C4-2B (cell line): ENCODE results near the gene CNTFR.
"Not testable (repeated sequence)": the region's sequence is repeated elsewhere in the genome, so short reads cannot be mapped to it uniquely, and the experiment has no call there.

Experiments used
- H3K27ac ChIP-seq: fragments of 450-650 bp; 2 replicates; pipeline ENCODE4 v1.5.1; 2017
- ZFX ChIP-seq: fragments of 450-650 bp; IDR thresholded peaks from 2 replicates; pipeline ENCODE4 v1.6.1; 2017
- TF ChIP-seq, protein P1 (sequence below): fragments of 450-650 bp; conservative IDR thresholded peaks from 2 replicates; pipeline ENCODE4 v1.5.1; 2017; ENCODE audit warnings: mild to moderate bottlenecking

CNTFR gene

DNA sequence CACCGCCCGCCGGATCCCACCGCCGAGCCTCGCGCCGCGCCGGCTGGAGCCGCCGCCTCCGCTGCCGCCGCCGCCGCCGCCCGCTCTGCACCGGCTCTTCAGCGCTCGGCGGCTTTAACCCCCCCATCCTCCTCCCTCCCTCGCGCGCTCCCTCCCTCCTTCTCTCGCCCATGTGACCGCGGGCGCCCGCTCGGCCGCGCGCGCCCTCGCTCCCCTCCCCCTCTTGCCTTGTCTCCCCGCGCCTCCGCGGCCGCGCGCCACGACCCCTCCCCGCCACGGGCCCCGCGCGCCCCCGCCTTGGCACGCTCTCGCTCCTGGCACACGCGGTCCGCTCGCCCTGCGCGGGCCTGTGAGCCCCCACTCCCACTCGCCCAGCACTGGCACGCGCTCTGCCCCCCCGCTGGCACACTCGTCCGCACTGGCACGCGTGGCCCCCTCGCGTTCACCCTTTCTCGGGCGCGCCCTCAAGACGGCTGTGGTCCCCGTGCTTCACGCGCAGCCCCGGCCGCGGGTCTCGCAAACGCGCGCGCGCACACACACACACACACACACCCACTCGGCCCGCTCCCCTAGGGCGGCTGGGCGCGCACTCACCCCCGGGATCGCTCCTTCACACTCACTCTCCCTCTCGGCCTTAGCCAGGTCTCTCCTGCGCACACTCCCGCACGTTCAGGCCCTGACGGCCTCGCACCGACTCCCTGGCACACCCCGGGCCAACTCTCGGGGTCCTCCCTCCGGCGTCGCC lies at the start of gene CNTFR:
CNTFR (minus strand) TSS at position 89 of the 745 bp plus-strand sequence. CDS start 20,743 bp downstream, outside the sequence.
- no peak within 1 kb of the TSS for H3K27ac ChIP-seq
- no peak for TF ChIP-seq ZFX
- TF ChIP-seq, protein P1, sequence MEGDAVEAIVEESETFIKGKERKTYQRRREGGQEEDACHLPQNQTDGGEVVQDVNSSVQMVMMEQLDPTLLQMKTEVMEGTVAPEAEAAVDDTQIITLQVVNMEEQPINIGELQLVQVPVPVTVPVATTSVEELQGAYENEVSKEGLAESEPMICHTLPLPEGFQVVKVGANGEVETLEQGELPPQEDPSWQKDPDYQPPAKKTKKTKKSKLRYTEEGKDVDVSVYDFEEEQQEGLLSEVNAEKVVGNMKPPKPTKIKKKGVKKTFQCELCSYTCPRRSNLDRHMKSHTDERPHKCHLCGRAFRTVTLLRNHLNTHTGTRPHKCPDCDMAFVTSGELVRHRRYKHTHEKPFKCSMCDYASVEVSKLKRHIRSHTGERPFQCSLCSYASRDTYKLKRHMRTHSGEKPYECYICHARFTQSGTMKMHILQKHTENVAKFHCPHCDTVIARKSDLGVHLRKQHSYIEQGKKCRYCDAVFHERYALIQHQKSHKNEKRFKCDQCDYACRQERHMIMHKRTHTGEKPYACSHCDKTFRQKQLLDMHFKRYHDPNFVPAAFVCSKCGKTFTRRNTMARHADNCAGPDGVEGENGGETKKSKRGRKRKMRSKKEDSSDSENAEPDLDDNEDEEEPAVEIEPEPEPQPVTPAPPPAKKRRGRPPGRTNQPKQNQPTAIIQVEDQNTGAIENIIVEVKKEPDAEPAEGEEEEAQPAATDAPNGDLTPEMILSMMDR, result no peak

DNA sequence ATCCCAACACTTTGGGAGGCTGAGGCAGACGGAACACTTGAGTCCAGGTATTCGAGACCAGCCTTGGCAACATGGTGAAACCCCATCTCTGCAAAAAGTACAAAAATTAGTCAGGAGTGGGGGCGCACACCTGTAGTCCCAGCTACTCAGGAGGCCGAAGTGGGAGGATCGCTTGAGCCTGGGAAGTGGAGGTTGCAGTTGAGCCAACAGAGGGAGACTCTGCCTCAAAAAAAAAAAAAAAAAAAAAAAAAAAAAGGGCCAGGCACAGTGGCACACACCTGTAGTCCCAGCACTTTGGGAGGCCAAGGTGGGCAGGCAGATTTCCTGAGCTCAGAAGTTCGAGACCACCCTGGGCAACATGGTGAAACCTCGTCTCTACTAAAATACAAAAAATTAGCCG lies 49.8 kb upstream of the CNTFR start:
- not testable (repeated sequence) for H3K27ac ChIP-seq

GRCh38 chr9:34638138-34638445 lies 48.6 kb upstream of the CNTFR start:
- peak overlapping the region; percentile 95 for H3K27ac ChIP-seq

GRCh38 chr9:34637356-34638137 lies 48.0 kb upstream of the CNTFR start, which contains the start of gene SIGMAR1:
TSS of gene SIGMAR1 (minus strand) at chr9:34637787. CDS start at chr9:34637697, 90 bp downstream.
- peak; percentile 94 for TF ChIP-seq ZFX
- TF ChIP-seq, protein P1, result no peak; the same call in 1 of the 2 replicates
- H3K27ac ChIP-seq, result peak within 1 kb of the TSS; percentile 95

More at GRCh38 chr9:34638138-34638445, 48.6 kb upstream of the CNTFR start:
- TF ChIP-seq, protein P1, result no peak
- TF ChIP-seq ZFX, result no peak

GRCh38 chr9:34636791-34637355 lies 47.3 kb upstream of the CNTFR start:
- TF ChIP-seq ZFX, result no peak
- TF ChIP-seq, protein P1, result no peak
- H3K27ac ChIP-seq, result peak overlapping the region; percentile 95

GRCh38 chr9:34635556-34635955 lies 46.0 kb upstream of the CNTFR start:
- no peak overlapping the region for H3K27ac ChIP-seq
- no peak for TF ChIP-seq ZFX
- TF ChIP-seq, protein P1, result no peak

DNA sequence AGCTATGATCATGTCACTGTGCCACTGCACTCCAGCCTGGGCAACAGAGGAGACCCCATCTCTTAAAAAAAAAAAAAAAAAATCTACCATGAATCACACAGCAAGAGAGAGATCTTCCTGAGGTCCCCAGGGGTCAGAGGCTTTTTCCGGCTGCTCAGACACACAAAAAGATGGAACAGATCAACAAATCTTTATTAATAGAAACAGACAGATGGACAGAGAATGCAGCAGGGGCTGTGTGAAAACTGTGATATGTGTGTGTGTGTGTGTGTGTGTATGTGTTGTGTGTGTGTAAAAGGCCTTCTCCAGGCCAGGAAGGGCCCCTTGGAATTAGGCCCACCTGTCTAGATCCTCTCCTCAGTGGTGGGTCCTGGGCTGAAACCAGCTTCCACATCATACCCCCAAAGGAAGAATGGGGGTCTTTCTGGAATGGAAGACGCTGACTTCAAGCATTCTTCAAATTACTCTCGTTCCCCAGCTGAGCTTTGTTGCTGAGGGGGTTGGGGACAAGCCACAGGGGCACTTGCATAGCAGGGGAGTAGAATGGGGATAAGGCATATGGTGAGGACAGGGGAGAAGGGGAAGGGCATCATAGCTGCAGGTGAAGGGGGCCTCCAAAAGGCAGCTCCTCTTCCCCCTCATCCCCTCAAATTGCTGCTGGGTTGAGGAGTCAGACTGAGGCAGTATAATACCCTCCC lies 45.2 kb upstream of the CNTFR start:
- TF ChIP-seq ZFX, result no peak
- TF ChIP-seq, protein P1, result no peak
- no peak overlapping the region for H3K27ac ChIP-seq
